Measurements from ENCODE around the gene BRF1. TPM values are rescaled to one million over a fixed set of nuclear protein-coding genes. Genes with fewer than 3 reads are reported as not detected.
A peak's percentile ranks its signal among the peaks of the same experiment; 100 is the strongest.

Gene BRF1
- total and polyA plus RNA-seq, 2 of the 13 experiments (the other 11 are each of a cell fraction or from before 2014, with no cell fraction given), result 5.1 to 11.0 TPM

DNA sequence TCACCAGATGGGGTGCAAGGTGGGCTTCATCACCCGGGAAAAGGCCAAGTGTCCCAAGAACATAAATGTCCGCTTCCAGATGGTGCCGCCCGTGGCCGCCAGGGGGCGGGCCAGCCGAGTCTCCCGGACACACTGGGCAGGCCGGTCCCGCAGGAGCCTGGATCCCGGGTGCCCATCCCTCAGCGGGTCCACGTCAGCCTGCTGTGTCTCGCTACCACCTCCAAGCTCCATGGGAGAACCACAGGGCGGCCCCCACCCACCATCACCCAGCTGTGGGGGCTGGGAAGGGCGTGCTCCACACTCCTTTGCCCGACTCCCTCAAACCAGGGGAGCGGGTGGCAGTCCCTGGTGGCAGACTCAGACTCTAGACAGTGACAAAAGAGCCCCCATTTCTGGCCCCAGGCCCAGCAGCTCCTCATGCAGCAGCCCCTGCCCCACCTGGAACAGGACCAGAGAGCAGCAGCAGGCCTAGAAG is 97.7 kb downstream of the BRF1 start (continued):
- no peak for TF ChIP-seq ZC3H13 (CRISPR knock-in tag; IDR thresholded peaks at IDR 0.05)
- peak; percentile 43 for TF ChIP-seq YY1 (IDR thresholded peaks at IDR 0.05; ENCODE audit: insufficient read depth, insufficient replicate concordance, low read depth, low read length)
- 0 out of 2 replicates have a peak, but pooled peaks have one; percentile 16 for TF ChIP-seq PCBP1 (IDR thresholded peaks at IDR 0.05; ENCODE audit: borderline replicate concordance, low read depth, low read length)
- no peak for TF ChIP-seq HOXA7 (CRISPR knock-in tag; IDR thresholded peaks at IDR 0.05)

DNA sequence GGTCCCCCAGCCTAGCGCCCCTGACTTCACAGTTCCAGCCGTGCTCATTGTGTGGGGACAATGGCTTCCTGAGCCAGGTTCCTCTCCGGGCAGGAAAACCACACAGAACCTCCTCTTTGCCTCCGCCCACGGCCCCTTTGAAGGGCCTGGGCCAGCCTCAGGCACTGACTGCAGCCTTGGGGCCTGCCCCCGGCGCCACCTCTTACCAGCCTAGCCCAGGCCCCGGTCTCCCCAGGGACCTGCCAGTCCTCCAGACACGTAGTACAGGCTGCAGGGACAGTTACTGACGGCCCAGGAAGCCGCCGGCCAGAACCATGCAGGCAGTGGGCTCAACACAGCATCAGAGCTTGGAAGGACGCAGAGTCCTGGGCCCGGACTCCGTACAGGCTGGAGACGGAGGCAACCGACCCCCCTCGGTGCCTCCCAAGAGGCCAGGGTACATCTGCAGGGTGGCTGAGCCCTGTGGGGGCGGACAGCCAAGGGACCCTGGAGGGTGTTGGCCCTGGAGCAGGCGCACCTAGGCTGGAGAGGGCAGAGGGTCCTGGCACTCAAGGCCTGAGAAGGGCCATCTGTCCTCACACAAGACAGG is 98.8 kb downstream of the BRF1 start:
- H3K79me2 ChIP-seq (ENCODE audit: insufficient read depth, low read length), result no peaks in the 10 kb centered on the region
- H3K9ac ChIP-seq (ENCODE audit: insufficient read depth, low read depth, low read length), result no peak overlapping the region
- no peak for DNase-seq (ENCODE audit: low spot score)
- no CpG with 5 or more reads among the region's 20 CpGs for WGBS (ENCODE audit: low lambda C conversion rate)
- no peaks in the 10 kb centered on the region for H3K36me3 ChIP-seq (replicated peaks in 1 of 2; ENCODE audit: control insufficient read depth in 1 of 2, insufficient read depth in 2 of 2, low read length in 2 of 2)
- H4K20me1 ChIP-seq (ENCODE audit: insufficient read depth, low read length), result no peaks in the 10 kb centered on the region
- H3K27me3 ChIP-seq (ENCODE audit: control insufficient read depth in 1 of 2, insufficient read depth in 2 of 2, low read length in 2 of 2), result peaks cover 9 to 53% of the 10 kb centered on the region in 2 experiments; a peak in 4 of 5 replicates
- no peak overlapping the region for H3K27ac ChIP-seq (ENCODE audit: extremely low read length, insufficient read depth, low read length)
- H2AFZ ChIP-seq (ENCODE audit: low read length), result no peak overlapping the region
- intact Hi-C loops (cut with micrococcal nuclease; ENCODE audit: unreplicated experiment), result no loop called here
- in situ Hi-C loops (cut with HindIII; ENCODE audit: extremely low pct_ligation_motif_present, low pct_unique_long_range_greater_than_20kb), result loop anchor here (5.0 kb wide), 1 partner anchor 80 kb away; no protein-coding TSS in a partner anchor
- ATAC-seq, result peak; percentile 7
- H3K4me1 ChIP-seq (ENCODE audit: insufficient read depth, low read length), result peaks cover 36% of the 10 kb centered on the region
- ChIA-PET POLR2A (no interaction called here), CTCF (ENCODE audit: low intra/inter-chr PET ratio, low total read pairs) (interaction anchor here (1.6 to 1.7 kb wide), 2 partner anchors 150 kb away, joined by 7 to 12 read pairs; no protein-coding TSS in a partner anchor)
- H3K4me2 ChIP-seq (ENCODE audit: low read depth, low read length), result 0 out of 2 replicates have a peak overlapping the region, but pooled peaks have one; percentile 10
- H3K4me3 ChIP-seq (replicated peaks in 1 of 3; ENCODE audit: insufficient read depth in 1 of 3, low read depth in 2 of 3, low read length in 3 of 3), result peak overlapping the region in 1 of 3 experiments; percentile 36; a peak in 1 of 6 replicates
- no TSS peak for BruUV-seq (replicated peaks)
- no peaks in the 10 kb centered on the region for H3K9me3 ChIP-seq (ENCODE audit: low read length)
- FAIRE-seq, result no peak
- TF ChIP-seq ZNF792 (CRISPR knock-in tag; IDR thresholded peaks at IDR 0.05) (no peak), MTF2 (CRISPR knock-in tag; IDR thresholded peaks at IDR 0.05; ENCODE audit: borderline replicate concordance) (no peak), PRMT3 (CRISPR knock-in tag; IDR thresholded peaks at IDR 0.05; ENCODE audit: borderline replicate concordance, low read depth) (no peak), BRCA1 (CRISPR knock-in tag; IDR thresholded peaks at IDR 0.05) (no peak), FIP1L1 (IDR thresholded peaks at IDR 0.05; ENCODE audit: borderline replicate concordance, insufficient read depth, low read depth, low read length) (no peak), TEAD3 (CRISPR knock-in tag; optimal IDR thresholded peaks at IDR 0.05; ENCODE audit: borderline replicate concordance) (no peak), ZNF296 (CRISPR knock-in tag; conservative IDR thresholded peaks at IDR 0.05) (no peak), WIZ (CRISPR knock-in tag; IDR thresholded peaks at IDR 0.05) (no peak), SNRNP70 (IDR thresholded peaks at IDR 0.05; ENCODE audit: low read depth, low read length) (no peak)
- TF ChIP-seq, protein P1, sequence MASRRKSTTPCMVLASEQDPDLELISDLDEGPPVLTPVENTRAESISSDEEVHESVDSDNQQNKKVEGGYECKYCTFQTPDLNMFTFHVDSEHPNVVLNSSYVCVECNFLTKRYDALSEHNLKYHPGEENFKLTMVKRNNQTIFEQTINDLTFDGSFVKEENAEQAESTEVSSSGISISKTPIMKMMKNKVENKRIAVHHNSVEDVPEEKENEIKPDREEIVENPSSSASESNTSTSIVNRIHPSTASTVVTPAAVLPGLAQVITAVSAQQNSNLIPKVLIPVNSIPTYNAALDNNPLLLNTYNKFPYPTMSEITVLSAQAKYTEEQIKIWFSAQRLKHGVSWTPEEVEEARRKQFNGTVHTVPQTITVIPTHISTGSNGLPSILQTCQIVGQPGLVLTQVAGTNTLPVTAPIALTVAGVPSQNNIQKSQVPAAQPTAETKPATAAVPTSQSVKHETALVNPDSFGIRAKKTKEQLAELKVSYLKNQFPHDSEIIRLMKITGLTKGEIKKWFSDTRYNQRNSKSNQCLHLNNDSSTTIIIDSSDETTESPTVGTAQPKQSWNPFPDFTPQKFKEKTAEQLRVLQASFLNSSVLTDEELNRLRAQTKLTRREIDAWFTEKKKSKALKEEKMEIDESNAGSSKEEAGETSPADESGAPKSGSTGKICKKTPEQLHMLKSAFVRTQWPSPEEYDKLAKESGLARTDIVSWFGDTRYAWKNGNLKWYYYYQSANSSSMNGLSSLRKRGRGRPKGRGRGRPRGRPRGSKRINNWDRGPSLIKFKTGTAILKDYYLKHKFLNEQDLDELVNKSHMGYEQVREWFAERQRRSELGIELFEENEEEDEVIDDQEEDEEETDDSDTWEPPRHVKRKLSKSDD (CRISPR knock-in tag; IDR thresholded peaks at IDR 0.05; ENCODE audit: low read depth), result no peak
- TF ChIP-seq, protein P2, sequence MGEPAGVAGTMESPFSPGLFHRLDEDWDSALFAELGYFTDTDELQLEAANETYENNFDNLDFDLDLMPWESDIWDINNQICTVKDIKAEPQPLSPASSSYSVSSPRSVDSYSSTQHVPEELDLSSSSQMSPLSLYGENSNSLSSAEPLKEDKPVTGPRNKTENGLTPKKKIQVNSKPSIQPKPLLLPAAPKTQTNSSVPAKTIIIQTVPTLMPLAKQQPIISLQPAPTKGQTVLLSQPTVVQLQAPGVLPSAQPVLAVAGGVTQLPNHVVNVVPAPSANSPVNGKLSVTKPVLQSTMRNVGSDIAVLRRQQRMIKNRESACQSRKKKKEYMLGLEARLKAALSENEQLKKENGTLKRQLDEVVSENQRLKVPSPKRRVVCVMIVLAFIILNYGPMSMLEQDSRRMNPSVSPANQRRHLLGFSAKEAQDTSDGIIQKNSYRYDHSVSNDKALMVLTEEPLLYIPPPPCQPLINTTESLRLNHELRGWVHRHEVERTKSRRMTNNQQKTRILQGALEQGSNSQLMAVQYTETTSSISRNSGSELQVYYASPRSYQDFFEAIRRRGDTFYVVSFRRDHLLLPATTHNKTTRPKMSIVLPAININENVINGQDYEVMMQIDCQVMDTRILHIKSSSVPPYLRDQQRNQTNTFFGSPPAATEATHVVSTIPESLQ (CRISPR knock-in tag; conservative IDR thresholded peaks at IDR 0.05), result no peak
- TF ChIP-seq, protein P3, sequence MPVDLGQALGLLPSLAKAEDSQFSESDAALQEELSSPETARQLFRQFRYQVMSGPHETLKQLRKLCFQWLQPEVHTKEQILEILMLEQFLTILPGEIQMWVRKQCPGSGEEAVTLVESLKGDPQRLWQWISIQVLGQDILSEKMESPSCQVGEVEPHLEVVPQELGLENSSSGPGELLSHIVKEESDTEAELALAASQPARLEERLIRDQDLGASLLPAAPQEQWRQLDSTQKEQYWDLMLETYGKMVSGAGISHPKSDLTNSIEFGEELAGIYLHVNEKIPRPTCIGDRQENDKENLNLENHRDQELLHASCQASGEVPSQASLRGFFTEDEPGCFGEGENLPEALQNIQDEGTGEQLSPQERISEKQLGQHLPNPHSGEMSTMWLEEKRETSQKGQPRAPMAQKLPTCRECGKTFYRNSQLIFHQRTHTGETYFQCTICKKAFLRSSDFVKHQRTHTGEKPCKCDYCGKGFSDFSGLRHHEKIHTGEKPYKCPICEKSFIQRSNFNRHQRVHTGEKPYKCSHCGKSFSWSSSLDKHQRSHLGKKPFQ (CRISPR knock-in tag; IDR thresholded peaks at IDR 0.05; ENCODE audit: insufficient replicate concordance), result no peak

All from HepG2 (cell line).